Progenitor cell of endocrine pancreas (in vitro differentiated cells): ENCODE measurements around the gene COASY. TPM values are rescaled to one million over a fixed set of nuclear protein-coding genes. Genes with fewer than 3 reads are reported as not detected.
A peak's percentile ranks its signal among the peaks of the same experiment; 100 is the strongest.
"Not testable (repeated sequence)": the region's sequence is repeated elsewhere in the genome, so short reads cannot be mapped to it uniquely, and the experiment has no call there.

Experiments used
- DNase-seq: peaks from one replicate; pipeline ENCODE4 v3.0.0; 2021; ENCODE audit warnings: low spot score; ENCODE audit not compliant: unreplicated experiment
- H3K27ac Mint-ChIP-seq: 2 replicates; pipeline ENCODE4 v1.8.0; 2021; ENCODE audit warnings: mild to moderate bottlenecking, moderate library complexity, mixed read lengths
- H3K27me3 Mint-ChIP-seq: 2 replicates; pipeline ENCODE4 v1.8.0; 2021; ENCODE audit warnings: mixed read lengths
- H3K36me3 Mint-ChIP-seq: 2 replicates; pipeline ENCODE4 v1.8.0; 2022; ENCODE audit warnings: mixed read lengths; ENCODE audit not compliant: insufficient read depth
- H3K4me1 Mint-ChIP-seq: 2 replicates; pipeline ENCODE4 v1.8.0; 2021; ENCODE audit warnings: low read depth, mixed read lengths
- H3K4me3 Mint-ChIP-seq: 2 replicates; pipeline ENCODE4 v1.8.0; 2021; ENCODE audit warnings: low read depth, mild to moderate bottlenecking, moderate library complexity, mixed read lengths
- H3K9me3 Mint-ChIP-seq: 2 replicates; pipeline ENCODE4 v1.8.0; 2021; ENCODE audit warnings: low read depth, mixed read lengths
- total RNA-seq: library from RNA; stranded (reverse); gene quantifications from 2 replicates; pipeline ENCODE4 v1.2.1, GENCODE V29; 2021
- TF ChIP-seq, protein P1 (sequence below): fragments of 200-600 bp; sonication (generic); IDR thresholded peaks from one replicate; pipeline ENCODE4 v1.5.0; 2021; ENCODE audit warnings: antibody characterized with exemption, mild to moderate bottlenecking; ENCODE audit not compliant: unreplicated experiment

COASY gene
- total RNA-seq, 1 donor from 2014 or later: 66.9 TPM

DNA sequence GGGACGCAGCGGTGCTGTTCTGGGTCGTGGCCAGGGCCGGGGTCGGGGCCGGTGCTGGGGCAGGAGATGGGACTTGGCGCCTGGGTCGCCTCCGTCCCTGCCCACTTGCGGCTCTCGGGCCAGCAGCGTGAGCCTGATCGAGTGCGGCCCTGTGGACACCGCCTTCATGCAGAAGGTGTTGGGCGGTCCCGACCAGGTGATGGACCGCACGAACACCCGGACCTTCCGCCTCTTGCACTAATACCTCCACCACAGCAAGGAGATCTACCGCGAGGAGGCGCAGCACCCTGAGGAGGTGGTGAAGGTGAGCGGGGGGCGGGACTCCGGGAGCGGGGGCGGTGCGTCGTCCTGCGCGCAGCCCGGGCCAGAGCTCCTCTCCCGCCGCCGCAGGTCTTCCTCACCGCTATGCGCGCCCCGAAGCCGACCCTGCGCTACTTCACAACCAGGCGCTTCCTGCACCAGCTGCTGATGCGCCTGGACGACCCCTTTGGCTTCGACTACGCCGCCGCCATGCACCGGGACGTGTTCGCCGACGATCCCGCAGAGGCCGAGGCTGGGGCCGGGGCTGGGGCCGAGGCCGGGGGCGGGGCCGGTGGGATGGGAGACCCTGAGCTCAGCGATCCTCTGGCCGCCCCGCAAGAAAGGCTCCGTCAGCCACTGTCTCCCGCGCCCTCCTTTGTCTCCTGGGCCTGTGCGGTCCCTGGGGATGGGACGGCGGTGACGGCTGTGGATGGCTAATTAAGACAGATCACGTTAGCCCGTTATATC, 13.7 kb upstream of the COASY start:
- Mint-ChIP-seq H3K27ac (peak overlapping the region; percentile 52), H3K4me1 (peaks cover 4% of the 10 kb centered on the region), H3K4me3 (peak overlapping the region; percentile 62), H3K9me3 (no peaks in the 10 kb centered on the region), H3K36me3 (peaks cover 2% of the 10 kb centered on the region), H3K27me3 (no peaks in the 10 kb centered on the region)
- TF ChIP-seq, protein P1, sequence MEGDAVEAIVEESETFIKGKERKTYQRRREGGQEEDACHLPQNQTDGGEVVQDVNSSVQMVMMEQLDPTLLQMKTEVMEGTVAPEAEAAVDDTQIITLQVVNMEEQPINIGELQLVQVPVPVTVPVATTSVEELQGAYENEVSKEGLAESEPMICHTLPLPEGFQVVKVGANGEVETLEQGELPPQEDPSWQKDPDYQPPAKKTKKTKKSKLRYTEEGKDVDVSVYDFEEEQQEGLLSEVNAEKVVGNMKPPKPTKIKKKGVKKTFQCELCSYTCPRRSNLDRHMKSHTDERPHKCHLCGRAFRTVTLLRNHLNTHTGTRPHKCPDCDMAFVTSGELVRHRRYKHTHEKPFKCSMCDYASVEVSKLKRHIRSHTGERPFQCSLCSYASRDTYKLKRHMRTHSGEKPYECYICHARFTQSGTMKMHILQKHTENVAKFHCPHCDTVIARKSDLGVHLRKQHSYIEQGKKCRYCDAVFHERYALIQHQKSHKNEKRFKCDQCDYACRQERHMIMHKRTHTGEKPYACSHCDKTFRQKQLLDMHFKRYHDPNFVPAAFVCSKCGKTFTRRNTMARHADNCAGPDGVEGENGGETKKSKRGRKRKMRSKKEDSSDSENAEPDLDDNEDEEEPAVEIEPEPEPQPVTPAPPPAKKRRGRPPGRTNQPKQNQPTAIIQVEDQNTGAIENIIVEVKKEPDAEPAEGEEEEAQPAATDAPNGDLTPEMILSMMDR: peak; percentile 67
- DNase-seq: peak; percentile 77

DNA sequence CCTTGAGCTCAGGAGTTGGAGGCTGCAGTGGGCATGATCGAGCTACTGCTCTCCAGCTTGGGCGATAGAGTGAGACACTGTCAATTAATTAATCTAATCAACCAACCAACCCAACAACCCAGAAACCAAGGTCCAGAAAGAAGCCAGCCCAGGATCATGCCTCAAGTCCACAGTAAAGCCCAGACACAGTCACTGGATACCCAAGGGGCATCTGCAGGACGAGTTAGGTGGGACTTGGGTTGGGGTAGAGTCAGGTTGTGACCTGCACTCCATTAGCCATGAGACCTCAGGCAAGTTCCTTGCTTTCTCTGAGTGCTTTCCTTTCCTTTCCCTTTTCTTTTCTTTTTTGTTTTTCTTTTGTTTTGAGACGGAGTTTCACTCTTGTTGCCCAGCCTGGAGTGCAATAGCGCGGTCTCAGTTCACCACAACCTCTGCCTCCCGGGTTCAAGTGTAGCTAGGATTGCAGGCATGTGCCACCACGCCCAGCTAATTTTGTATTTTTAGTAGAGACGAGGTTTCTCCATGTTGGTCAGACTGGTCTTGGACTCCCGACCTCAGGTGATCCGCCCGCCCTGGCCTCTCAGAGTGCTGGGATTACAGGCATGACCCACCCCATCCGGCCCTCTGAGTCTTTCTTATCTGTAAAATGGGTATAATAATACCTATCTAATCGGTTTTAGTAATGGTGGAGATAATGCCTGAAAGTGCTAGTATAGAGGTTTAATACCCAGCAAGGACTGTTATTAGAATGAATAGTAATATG, 12.8 kb upstream of the COASY start:
- H3K27me3 Mint-ChIP-seq: no peaks in the 10 kb centered on the region
- H3K4me3 Mint-ChIP-seq: peak overlapping the region; percentile 62
- peaks cover 6% of the 10 kb centered on the region for H3K4me1 Mint-ChIP-seq
- TF ChIP-seq, protein P1: no peak
- H3K36me3 Mint-ChIP-seq: peaks cover 2% of the 10 kb centered on the region
- no peaks in the 10 kb centered on the region for H3K9me3 Mint-ChIP-seq
- peak overlapping the region; percentile 29 for H3K27ac Mint-ChIP-seq
- no peak for DNase-seq

DNA sequence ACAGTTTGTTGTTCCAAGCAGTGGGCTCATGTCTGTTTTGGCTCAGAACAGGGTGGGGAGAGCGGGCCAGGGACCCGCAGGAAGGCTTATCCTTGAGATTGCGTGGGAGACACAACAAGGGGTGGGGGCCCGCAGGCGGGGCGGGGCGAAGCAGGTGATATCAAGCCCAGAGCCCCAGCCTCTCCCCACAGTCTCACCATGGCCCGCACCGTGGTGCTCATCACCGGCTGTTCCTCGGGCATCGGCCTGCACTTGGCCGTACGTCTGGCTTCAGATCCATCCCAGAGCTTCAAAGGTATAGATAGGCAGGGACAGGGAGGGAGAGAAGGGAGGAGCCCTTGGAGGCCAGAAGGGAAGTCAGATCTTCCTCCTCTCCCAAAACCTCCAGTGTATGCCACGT, 9.2 kb upstream of the COASY start, which contains the start of gene HSD17B1:
Gene HSD17B1, plus strand, starts transcription at position 188 of the 400 bp plus-strand sequence. Its CDS starts 11 bp downstream, at position 199.
- H3K36me3 Mint-ChIP-seq, DNase-seq, H3K4me1 Mint-ChIP-seq, H3K9me3 Mint-ChIP-seq, H3K27me3 Mint-ChIP-seq: not testable (repeated sequence)
- H3K4me3 Mint-ChIP-seq: peak within 1 kb of the TSS; percentile 88
- peak within 1 kb of the TSS; percentile 94 for H3K27ac Mint-ChIP-seq

DNA sequence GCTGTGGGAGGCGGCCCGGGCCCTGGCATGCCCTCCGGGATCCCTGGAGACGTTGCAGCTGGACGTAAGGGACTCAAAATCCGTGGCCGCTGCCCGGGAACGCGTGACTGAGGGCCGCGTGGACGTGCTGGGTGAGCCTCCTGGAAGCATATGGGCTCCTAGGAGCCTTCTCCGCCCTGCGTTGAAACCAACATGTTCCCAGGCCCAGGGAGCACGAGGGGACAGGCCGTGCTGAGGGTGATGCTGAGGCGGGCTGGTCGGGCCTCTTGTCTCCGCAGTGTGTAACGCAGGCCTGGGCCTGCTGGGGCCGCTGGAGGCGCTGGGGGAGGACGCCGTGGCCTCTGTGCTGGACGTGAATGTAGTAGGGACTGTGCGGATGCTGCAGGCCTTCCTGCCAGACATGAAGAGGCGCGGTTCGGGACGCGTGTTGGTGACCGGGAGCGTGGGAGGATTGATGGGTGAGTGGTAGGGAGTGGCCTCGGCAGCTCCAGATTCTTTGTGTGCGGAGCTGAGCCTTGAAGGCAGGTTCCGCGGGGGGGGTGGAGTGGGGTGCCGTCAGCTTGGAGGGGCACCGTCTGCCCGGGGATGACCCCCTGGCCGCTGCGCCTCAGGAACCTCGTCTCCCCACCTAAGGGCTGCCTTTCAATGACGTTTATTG, 8.7 kb upstream of the COASY start:
- Mint-ChIP-seq H3K4me1 (peaks cover 8% of the 10 kb centered on the region), H3K36me3 (no peaks in the 10 kb centered on the region), H3K27me3 (no peaks in the 10 kb centered on the region), H3K27ac (no peak overlapping the region), H3K4me3 (peak overlapping the region; percentile 88), H3K9me3 (no peaks in the 10 kb centered on the region)
- TF ChIP-seq, protein P1: no peak
- DNase-seq: no peak

DNA sequence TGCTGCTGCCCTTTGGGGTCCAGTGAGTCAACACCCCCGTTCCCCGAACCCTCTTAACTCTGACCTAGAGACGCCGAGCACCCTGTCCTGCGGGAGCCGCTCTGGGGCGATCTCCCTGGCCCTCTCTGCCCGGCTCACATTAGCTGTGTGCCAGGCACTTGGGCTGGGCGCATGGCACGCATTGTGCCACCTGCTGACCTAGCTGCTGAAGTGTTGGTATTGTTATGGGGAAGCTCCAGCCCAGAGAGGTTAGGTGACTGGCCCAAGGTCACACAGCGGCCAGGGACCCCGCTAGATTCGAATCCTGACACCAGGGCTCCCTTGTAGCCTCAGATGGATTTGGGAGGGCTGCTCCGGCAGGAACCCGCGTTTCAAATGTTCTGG, 8.1 kb upstream of the COASY start:
- Mint-ChIP-seq H3K27ac (peak overlapping the region; percentile 94), H3K4me1 (peaks cover 6% of the 10 kb centered on the region), H3K4me3 (peak overlapping the region; percentile 88), H3K36me3 (no peaks in the 10 kb centered on the region), H3K27me3 (no peaks in the 10 kb centered on the region), H3K9me3 (no peaks in the 10 kb centered on the region)
- TF ChIP-seq, protein P1: no peak
- no peak for DNase-seq
